Spinal cord (tissue), 10 donors: Measurements from ENCODE around the gene EHD4. TPM values are rescaled to one million over a fixed set of nuclear protein-coding genes. Genes with fewer than 3 reads are reported as not detected.

ENCODE experiments used
- DNase-seq, 6 donors: peaks; one replicate each; pipeline versions ENCODE4 v3.0.0 to v3.0.0-alpha.2; 2013 to 2015; ENCODE audit warnings: low spot score in 6 of 6, low read depth in 4 of 6
- H3K27ac ChIP-seq: one replicate; pipeline ENCODE4 v1.5.1; 2013; ENCODE audit warnings: low read depth, low read length, control low read depth
- H3K27me3 ChIP-seq: one replicate; pipeline ENCODE4 v1.6.1; 2013; ENCODE audit warnings: low read length; ENCODE audit not compliant: control insufficient read depth, insufficient read depth
- H3K36me3 ChIP-seq: one replicate; pipeline ENCODE4 v1.6.1; 2013; ENCODE audit warnings: low read length; ENCODE audit not compliant: control insufficient read depth, insufficient read depth
- H3K4me1 ChIP-seq: one replicate; pipeline ENCODE4 v1.6.1; 2013; ENCODE audit warnings: low read length; ENCODE audit not compliant: control insufficient read depth, insufficient read depth
- H3K4me3 ChIP-seq: one replicate; pipeline ENCODE4 v1.5.1; 2013; ENCODE audit warnings: low read depth, low read length, control low read depth
- H3K9me3 ChIP-seq: one replicate; pipeline ENCODE4 v1.6.1; 2013; ENCODE audit warnings: low read length; ENCODE audit not compliant: control insufficient read depth, insufficient read depth
- WGBS: methylation state at CpG from one replicate; pipeline ENCODE4 v1.1.5; 2013; ENCODE audit warnings: missing lambda C conversion rate; ENCODE audit not compliant: insufficient coverage; 5-methylcytosine and 5-hydroxymethylcytosine counted together
- polyA plus RNA-seq, 2 donors: library from polyadenylated mRNA; unstranded; fragments of 120-200 nt; gene quantifications; one replicate each; pipeline ENCODE4 v1.2.1, GENCODE V29; 2013; ENCODE audit not compliant: insufficient read length in 2 of 2
- total RNA-seq, 2 donors: library from RNA; depleted of rRNA in 1 of 2; stranded (reverse); fragments of 120-200 nt in 1 of 2; fragments of >200 nt in 1 of 2; gene quantifications; one replicate each; pipeline versions ENCODE4 v1.2.3 to v1.2.4, GENCODE V29; 2013 to 2014
- donor health status: healthy.

Gene EHD4
- total and polyA plus RNA-seq, 4 donors = 6.8 to 12.3 (median 8.5) TPM

DNA sequence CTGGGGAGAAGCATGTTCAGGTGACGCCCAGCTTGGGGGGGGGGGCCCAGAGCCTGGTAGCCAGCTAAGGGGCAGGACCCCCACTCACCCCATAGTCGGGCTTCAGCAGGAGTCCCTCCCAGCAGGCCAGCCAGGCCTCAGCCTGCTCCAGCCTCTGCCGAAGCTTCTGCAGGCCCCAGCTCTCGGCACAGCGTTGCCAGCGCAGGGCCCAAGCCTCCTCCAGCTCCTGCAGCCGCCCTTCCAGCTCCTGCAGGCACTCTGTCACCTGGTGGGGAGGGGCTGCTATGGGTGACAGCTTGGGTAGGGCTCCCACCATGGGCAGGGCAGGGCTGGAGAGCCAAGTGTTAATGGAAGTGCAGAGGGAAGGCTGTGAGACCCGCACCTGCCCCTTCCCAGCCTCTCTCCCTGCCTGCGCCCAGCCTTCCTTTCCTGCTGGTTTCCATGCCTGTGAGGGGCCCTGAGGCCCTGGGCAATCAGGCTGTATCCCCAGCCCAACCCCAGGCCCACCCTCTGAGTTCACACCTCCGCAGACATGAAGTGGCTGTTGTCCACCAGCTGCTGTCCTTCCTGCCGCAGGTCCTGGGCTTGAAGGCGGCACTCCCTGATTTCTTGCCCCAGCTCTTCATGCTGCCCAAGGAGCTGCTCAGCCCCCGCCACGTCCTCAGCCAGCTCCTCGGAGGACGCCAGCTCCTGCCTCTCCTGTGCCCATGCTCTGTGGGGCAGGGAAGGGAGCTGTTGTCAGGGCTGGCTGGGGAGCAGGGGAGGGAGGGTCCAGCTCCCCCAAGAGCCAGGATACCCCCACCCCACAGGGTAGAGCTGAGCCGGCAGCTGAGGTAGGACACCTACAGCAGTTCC lies 119.4 kb downstream of the EHD4 start:
- 62% methylated on average over 12 of the region's 17 CpGs for whole genome bisulfite sequencing
- H3K36me3 ChIP-seq = peaks cover 28% of the 10 kb centered on the region
- no peak for DNase-seq
- peaks cover 45% of the 10 kb centered on the region for H3K4me1 ChIP-seq
- no peaks in the 10 kb centered on the region for H3K9me3 ChIP-seq
- no peaks in the 10 kb centered on the region for H3K27me3 ChIP-seq
- no peak overlapping the region for H3K27ac ChIP-seq
- no peak overlapping the region for H3K4me3 ChIP-seq

GRCh38 chr15:41851755-41852370 lies 120.5 kb downstream of the EHD4 start:
- DNase-seq = no peak
- WGBS = 75% methylated on average over 8 of the region's 8 CpGs
- Histone ChIP-seq H3K4me1 (peaks cover 45% of the 10 kb centered on the region), H3K27ac (no peak overlapping the region), H3K9me3 (no peaks in the 10 kb centered on the region), H3K36me3 (peaks cover 39% of the 10 kb centered on the region), H3K27me3 (no peaks in the 10 kb centered on the region), H3K4me3 (no peak overlapping the region)

DNA sequence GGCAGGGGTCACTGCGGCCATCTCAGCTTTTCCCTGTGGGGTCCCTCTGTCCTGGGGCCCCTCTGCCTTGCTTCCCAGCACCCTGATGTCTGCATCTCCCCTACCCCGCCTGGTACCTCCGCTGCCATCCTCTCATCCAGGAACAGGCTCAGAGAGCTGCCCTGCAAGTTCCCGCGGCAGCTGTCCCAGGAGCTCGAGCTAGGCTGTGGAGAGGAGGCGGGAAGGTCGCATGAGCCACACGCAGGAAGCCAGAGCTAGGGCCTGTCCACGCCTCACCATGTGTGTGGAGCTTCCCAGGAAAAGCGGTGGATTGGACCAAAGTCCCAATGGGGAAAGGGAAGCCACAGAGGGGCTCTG lies 121.2 kb downstream of the EHD4 start:
- Histone ChIP-seq H3K4me1 (peaks cover 45% of the 10 kb centered on the region), H3K9me3 (no peaks in the 10 kb centered on the region), H3K36me3 (peaks cover 47% of the 10 kb centered on the region), H3K27me3 (no peaks in the 10 kb centered on the region), H3K4me3 (no peak overlapping the region), H3K27ac (no peak overlapping the region)
- DNase-seq = no peak
- WGBS = 60% methylated on average over 11 of the region's 11 CpGs

DNA sequence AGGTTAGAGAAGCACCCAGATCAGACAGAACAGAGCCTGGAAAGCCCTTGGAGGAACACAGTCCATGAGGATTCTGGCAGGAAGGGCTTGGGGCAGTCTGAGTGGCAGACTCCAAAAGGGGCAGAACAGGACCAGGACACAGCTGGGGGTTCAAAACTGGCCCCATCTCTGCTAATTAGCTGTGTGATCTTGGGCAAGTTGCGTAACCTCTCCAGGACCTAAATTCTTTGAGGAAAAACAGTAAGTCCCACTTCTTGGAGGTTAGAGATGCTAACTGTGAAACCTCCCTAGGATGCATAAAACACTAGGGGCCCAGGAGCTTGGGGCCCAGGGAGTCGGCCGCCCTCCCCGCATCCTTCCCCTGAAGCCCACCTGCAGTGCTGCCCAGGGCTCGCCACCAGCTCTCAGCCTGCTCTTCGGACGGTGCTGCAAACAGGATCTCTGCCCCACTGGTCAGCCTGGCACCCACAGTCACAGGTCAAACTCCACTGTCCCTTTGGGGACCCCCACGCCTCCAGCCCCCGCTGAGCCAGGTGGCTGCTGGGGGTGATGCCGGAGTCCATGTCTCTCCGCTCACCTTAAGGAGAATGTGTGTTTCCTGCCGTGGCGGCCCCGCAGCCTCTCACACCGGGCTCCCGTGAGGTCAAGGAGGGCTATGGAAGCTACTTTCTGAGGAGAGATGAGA lies 121.7 kb downstream of the EHD4 start:
- Histone ChIP-seq H3K36me3 (peaks cover 52% of the 10 kb centered on the region), H3K27ac (no peak overlapping the region), H3K9me3 (no peaks in the 10 kb centered on the region), H3K4me1 (peaks cover 44% of the 10 kb centered on the region), H3K27me3 (no peaks in the 10 kb centered on the region), H3K4me3 (no peak overlapping the region)
- no peak for DNase-seq
- 80% methylated on average over 15 of the region's 16 CpGs for WGBS

GRCh38 chr15:41849861-41850260 lies 122.5 kb downstream of the EHD4 start:
- 81% methylated on average over 6 of the region's 8 CpGs for WGBS
- Histone ChIP-seq H3K27me3 (no peaks in the 10 kb centered on the region), H3K4me1 (peaks cover 36% of the 10 kb centered on the region), H3K36me3 (peaks cover 60% of the 10 kb centered on the region), H3K4me3 (no peak overlapping the region), H3K9me3 (no peaks in the 10 kb centered on the region), H3K27ac (no peak overlapping the region)
- no peak for DNase-seq

- Histone ChIP-seq H3K4me3 (no peak overlapping the region), H3K36me3 (peaks cover 66% of the 10 kb centered on the region), H3K27ac (no peak overlapping the region), H3K4me1 (peaks cover 30% of the 10 kb centered on the region), H3K9me3 (no peaks in the 10 kb centered on the region), H3K27me3 (no peaks in the 10 kb centered on the region)
- 79% methylated on average over 4 of the region's 6 CpGs for WGBS
- DNase-seq = no peak
These were observed 123.2 kb downstream of the EHD4 start for GRCh38 chr15:41849204-41849603.

GRCh38 chr15:41848631-41849030 lies 123.7 kb downstream of the EHD4 start:
- Histone ChIP-seq H3K9me3 (no peaks in the 10 kb centered on the region), H3K27ac (no peak overlapping the region), H3K27me3 (no peaks in the 10 kb centered on the region), H3K4me1 (peaks cover 24% of the 10 kb centered on the region), H3K4me3 (no peak overlapping the region), H3K36me3 (peaks cover 72% of the 10 kb centered on the region)
- no peak for DNase-seq
- 79% methylated on average over 6 of the region's 10 CpGs for WGBS

DNA sequence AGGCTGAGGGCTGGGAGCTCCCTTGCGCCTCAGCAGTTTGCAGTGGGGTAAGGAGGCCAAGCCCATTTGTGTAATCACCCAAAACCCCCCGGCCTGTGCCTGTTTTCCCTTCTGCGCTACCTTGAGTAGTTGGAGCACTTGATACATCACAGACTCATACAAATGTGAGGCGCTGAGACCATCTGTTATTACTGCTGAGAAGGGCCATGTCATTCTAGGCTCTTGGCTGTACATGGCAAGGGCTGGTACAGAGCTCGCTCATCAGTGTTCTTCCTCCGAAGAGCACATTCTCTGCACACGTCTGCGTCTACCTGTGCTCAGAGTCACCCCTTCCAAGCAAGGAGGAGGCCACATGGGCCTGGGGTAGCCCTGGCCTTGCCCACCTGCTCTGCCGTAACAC lies 124.4 kb downstream of the EHD4 start:
- DNase-seq = no peak
- WGBS = 93% methylated on average over 9 of the region's 9 CpGs
- Histone ChIP-seq H3K36me3 (peaks cover 75% of the 10 kb centered on the region), H3K27me3 (no peaks in the 10 kb centered on the region), H3K27ac (no peak overlapping the region), H3K9me3 (no peaks in the 10 kb centered on the region), H3K4me1 (peaks cover 17% of the 10 kb centered on the region), H3K4me3 (no peak overlapping the region)

GRCh38 chr15:41847206-41847605 lies 125.2 kb downstream of the EHD4 start:
- no peaks in the 10 kb centered on the region for H3K27me3 ChIP-seq
- no peaks in the 10 kb centered on the region for H3K9me3 ChIP-seq
- H3K4me3 ChIP-seq = no peak overlapping the region
- no peak for DNase-seq
- 85% methylated on average over 14 of the region's 14 CpGs for WGBS
- peaks cover 10% of the 10 kb centered on the region for H3K4me1 ChIP-seq
- peaks cover 82% of the 10 kb centered on the region for H3K36me3 ChIP-seq
- H3K27ac ChIP-seq = no peak overlapping the region
